Small intestine (tissue), 7 donors: ENCODE measurements around the gene SLC45A1. TPM values are rescaled to one million over a fixed set of nuclear protein-coding genes. Genes with fewer than 3 reads are reported as not detected.

ENCODE experiments used
- DNase-seq, 2 donors: peaks; one replicate each; pipeline versions ENCODE4 v3.0.0 to v3.0.0-alpha.2; 2013
- FAIRE-seq: peaks from 2 replicates; lab custom pipeline; 2012; peaks lifted over from hg19 to GRCh38; lab: Jason Lieb, UNC
- H3K27ac ChIP-seq, 3 donors: one replicate each; pipeline ENCODE4 v1.5.1; 2013; ENCODE audit warnings: low read length in 2 of 3, mild to moderate bottlenecking in 2 of 3, control low read depth in 1 of 3, inconsistent platforms in 1 of 3, low read depth in 1 of 3, moderate library complexity in 1 of 3
- H3K27me3 ChIP-seq, 3 donors: one replicate each; pipeline ENCODE4 v1.6.1; 2013; ENCODE audit warnings: low read length in 3 of 3, inconsistent platforms in 1 of 3; ENCODE audit not compliant: control insufficient read depth in 3 of 3, insufficient read depth in 3 of 3
- H3K36me3 ChIP-seq, 3 donors: one replicate each; pipeline ENCODE4 v1.6.1; 2013; ENCODE audit warnings: low read length in 3 of 3, inconsistent platforms in 1 of 3, low read depth in 1 of 3, mild to moderate bottlenecking in 1 of 3, moderate library complexity in 1 of 3; ENCODE audit not compliant: control insufficient read depth in 3 of 3, insufficient read depth in 2 of 3
- H3K4me1 ChIP-seq, 3 donors: one replicate each; pipeline ENCODE4 v1.6.1; 2013; ENCODE audit warnings: low read length in 2 of 3, inconsistent platforms in 1 of 3, low read depth in 1 of 3, mild to moderate bottlenecking in 1 of 3, moderate library complexity in 1 of 3; ENCODE audit not compliant: control insufficient read depth in 3 of 3, insufficient read depth in 2 of 3
- H3K4me3 ChIP-seq, 3 donors: one replicate each; pipeline ENCODE4 v1.5.1; 2013; ENCODE audit warnings: low read length in 3 of 3, control low read depth in 1 of 3, inconsistent platforms in 1 of 3, low read depth in 1 of 3, mild to moderate bottlenecking in 1 of 3, moderate library complexity in 1 of 3
- H3K9me3 ChIP-seq, 2 donors: one replicate each; pipeline ENCODE4 v1.6.1; 2013; ENCODE audit warnings: low read depth in 1 of 2, low read length in 1 of 2; ENCODE audit not compliant: control insufficient read depth in 2 of 2, insufficient read depth in 1 of 2
- WGBS, 3 donors: extraction: QIAGEN DNeasy Blood & Tissue Kit; methylation state at CpG; one replicate each; pipeline ENCODE4 v1.1.7; 2013; 5-methylcytosine and 5-hydroxymethylcytosine counted together
- polyA plus RNA-seq, 4 donors: library from polyadenylated mRNA; stranded (reverse) in 3 of 4; unstranded in 1 of 4; fragments of 200-250 nt in 3 of 4; fragments of 120-200 nt in 1 of 4; gene quantifications; one replicate each; pipeline versions ENCODE4 v1.2.1 to v1.2.3, GENCODE V29; 2013
- donor health status: healthy with polysubstance abuse.
- donor health status: control.
- donor health status: control.
- donor health status: Bipolar disorder and iron deficiency.
- donor health status: healthy.

The SLC45A1 gene
- polyA plus RNA-seq, 4 donors: 0.58 to 2.4 TPM; not detected in 2

DNA sequence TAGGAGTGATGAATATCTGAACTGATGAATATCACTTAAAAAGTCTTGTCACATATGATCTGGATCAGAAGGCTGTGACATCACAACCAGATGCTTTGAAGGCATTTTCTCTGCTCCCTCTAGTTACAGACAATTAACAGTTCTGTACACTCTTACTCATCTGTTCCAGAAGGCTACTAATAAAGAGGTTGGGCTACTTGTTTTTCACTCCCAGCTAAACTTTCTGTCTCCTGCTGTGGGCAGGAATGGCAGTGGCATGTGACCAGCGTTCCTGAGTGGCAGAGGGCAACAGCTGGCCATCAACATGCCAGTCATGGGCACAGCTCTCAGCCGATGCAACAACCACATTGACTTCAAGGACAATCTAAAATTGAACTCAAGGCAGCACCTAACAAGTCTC, 66.7 kb downstream of the SLC45A1 start:
- H3K9me3 ChIP-seq: no peaks in the 10 kb centered on the region
- 27 to 61% (median 36%) methylated on average over 2 of the region's 2 CpGs for WGBS, 3 donors
- no peaks in the 10 kb centered on the region for H3K27me3 ChIP-seq
- peaks cover 0 to 11% (median 8%) of the 10 kb centered on the region in 3 donors for H3K4me1 ChIP-seq
- no peak for DNase-seq
- no peak overlapping the region for H3K27ac ChIP-seq
- no peak for FAIRE-seq
- no peak overlapping the region for H3K4me3 ChIP-seq
- peaks cover 0 to 55% (median 5%) of the 10 kb centered on the region in 3 donors for H3K36me3 ChIP-seq

DNA sequence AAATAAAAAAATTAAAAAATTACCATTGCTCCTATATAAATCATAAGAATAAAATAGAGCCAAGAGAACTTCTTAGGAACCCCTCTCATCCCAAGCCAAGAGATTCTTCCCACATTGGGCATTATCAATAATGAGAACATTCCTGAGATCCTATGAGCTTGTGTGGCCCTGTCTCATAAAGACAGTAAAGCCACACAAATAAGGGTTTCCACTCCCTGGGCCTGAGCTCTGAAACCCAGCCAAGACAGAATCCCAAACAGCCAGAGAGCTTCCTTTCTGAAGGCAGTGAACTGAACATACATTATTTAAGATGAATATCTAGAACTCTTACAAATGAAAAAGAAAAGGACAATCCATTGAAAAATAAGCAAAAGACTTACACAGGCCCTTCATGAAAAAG, 68.3 kb downstream of the SLC45A1 start:
- Histone ChIP-seq H3K9me3 (no peaks in the 10 kb centered on the region), H3K4me1 (peaks cover 0 to 10% (median 9%) of the 10 kb centered on the region in 3 donors), H3K27me3 (no peaks in the 10 kb centered on the region), H3K36me3 (peaks cover 0 to 47% (median 5%) of the 10 kb centered on the region in 3 donors), H3K4me3 (no peak overlapping the region), H3K27ac (no peak overlapping the region)
- no peak for FAIRE-seq
- DNase-seq: no peak

DNA sequence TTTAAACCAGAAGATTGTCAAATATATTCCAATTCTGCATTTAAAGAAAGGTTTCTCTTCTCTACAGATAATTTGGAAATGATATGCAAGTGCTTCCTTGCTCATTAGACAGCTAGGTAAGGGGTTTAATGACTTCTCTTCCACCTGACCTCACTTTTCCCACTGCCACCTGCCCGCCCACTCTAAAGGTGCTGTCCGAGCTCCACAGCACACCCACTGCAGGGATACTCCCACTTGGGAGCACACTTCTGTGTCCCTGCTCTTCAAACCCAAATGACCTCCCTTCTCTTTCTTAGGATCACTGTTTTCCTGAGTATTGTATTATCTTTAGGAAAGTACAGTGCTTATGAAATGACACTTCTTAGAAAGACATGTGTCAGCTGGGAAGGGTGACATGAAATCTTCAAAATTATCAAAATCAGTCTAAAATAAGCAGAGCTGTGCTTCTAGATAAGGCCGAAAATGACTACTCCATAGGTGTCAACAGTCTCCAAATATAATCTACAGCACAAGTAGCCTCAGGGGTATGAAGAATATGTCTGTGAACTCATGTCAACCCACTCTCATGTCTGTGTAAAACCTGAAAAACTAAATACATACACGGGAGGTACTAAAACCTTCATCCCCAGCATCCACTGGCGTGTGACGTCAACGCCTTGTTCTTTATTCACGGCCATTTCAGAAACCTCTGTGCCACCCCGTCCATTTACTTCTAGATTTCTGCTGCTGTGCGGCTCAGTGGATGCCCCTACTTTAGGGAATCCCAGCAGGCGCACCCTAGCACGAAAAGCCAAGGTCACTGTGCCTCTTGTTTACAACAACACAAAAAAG, 71.0 kb downstream of the SLC45A1 start:
- Histone ChIP-seq H3K27ac (no peak overlapping the region), H3K4me1 (peaks cover 0 to 9% (median 9%) of the 10 kb centered on the region in 3 donors), H3K4me3 (no peak overlapping the region), H3K36me3 (peaks cover 0 to 47% (median 3%) of the 10 kb centered on the region in 3 donors), H3K27me3 (no peaks in the 10 kb centered on the region), H3K9me3 (no peaks in the 10 kb centered on the region)
- 93 to 96% (median 93%) methylated on average over 12 of the region's 12 CpGs for WGBS, 3 donors
- DNase-seq (no peak), FAIRE-seq (no peak)

DNA sequence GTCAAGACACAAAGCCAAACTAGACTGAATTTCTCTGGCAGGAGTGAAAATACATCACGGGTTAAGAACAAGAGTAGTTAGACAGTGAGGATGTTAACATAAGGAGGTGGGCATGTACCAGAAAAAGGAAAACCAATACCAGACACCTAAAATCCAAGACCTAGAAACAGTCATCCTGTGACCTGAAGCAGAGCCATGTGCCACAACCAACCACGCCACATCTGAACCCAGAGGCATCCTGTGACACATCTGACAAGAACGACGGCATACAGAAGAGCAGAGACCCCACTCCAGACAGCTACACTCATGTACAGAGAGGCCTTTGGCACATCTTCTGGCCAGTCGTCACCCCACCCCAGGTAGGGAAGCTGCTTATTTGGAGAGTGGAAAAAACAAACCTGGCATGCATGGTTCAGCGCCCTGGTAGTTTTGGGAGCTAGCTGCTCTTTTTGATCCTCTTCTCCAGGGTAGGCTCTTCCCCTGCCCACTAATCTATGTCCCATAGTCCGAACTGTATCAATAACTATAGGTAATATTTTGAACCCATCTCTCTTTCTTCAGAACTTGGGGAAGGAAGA, 72.1 kb downstream of the SLC45A1 start:
- H3K27ac ChIP-seq: no peak overlapping the region
- peaks cover 0 to 42% (median 3%) of the 10 kb centered on the region in 3 donors for H3K36me3 ChIP-seq
- 89 to 92% (median 91%) methylated on average over 7 of the region's 7 CpGs for WGBS, 3 donors
- peaks cover 0 to 10% (median 9%) of the 10 kb centered on the region in 3 donors for H3K4me1 ChIP-seq
- no peak for DNase-seq
- H3K4me3 ChIP-seq: no peak overlapping the region
- H3K9me3 ChIP-seq: no peaks in the 10 kb centered on the region
- H3K27me3 ChIP-seq: no peaks in the 10 kb centered on the region
- FAIRE-seq: no peak

DNA sequence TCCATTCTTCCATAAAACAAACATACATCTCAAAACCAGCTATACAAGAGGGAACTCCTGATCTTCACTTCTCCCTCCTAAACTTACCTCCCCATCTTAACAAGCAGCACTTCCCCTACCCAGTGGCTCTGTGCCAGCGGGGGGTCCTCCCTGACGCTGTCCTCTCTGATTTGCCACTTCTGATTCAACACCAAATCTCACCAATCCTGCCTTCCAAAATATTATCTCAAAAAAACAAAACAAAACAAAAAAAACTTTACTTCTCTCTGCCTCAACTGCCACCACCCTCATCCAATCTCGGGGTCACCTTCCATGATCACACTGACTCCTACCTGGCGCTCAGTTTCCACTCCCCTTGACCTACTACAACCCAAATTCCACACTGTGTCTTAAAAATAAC, 72.8 kb downstream of the SLC45A1 start:
- FAIRE-seq (no peak), DNase-seq (no peak)
- Histone ChIP-seq H3K4me3 (no peak overlapping the region), H3K27me3 (no peaks in the 10 kb centered on the region), H3K9me3 (no peaks in the 10 kb centered on the region), H3K36me3 (peaks cover 0 to 36% (median 3%) of the 10 kb centered on the region in 3 donors), H3K27ac (no peak overlapping the region), H3K4me1 (peaks cover 0 to 10% (median 9%) of the 10 kb centered on the region in 3 donors)
- 78 to 91% (median 82%) methylated on average over 4 of the region's 4 CpGs for whole genome bisulfite sequencing, 3 donors

DNA sequence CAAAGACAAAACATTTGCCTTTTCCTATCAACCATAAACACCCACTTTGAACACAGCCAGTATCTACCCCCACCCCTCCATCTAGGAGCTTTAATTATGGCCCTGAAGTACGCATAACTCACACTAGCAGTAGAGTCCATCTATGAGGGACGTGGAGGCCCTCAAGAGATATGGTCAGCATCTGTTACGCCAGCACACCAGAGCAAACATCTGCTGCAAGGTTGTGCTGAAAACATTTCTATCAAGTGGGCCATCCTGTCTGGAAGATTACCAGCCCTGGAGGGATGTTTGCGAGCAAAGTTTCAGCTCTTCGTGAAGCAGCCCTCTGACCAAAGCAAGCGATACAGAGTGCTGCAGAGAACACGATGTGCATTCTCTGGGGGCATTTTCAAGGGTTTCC, 74.6 kb downstream of the SLC45A1 start:
- Histone ChIP-seq H3K27ac (no peak overlapping the region), H3K4me1 (peaks cover 0 to 20% (median 9%) of the 10 kb centered on the region in 3 donors), H3K9me3 (no peaks in the 10 kb centered on the region), H3K27me3 (no peaks in the 10 kb centered on the region), H3K36me3 (peaks cover 0 to 36% (median 3%) of the 10 kb centered on the region in 3 donors), H3K4me3 (no peak overlapping the region)
- DNase-seq (no peak), FAIRE-seq (no peak)
- WGBS, 3 donors: 72 to 89% (median 85%) methylated on average over 7 of the region's 7 CpGs
